ENCODE measurements around the gene ZP1.

DNA sequence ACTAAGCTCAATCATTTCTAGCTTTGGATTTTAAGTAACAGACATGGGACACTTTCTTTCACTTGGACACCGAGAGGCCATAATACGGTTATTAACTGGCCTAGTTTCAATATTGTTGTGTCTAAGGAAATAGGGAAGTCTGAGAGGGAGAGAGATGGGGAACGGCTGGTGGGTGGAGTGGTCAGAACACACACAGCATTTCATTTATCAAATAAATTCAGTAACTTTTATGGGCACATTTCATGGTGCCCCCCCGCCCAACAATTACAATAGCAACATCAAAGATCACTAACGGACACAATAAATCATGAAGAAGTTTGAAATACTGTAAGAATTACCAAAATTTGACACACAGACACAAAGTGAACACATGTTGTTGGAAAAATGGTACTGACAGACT is 28.3 kb downstream of the ZP1 start:
- TF ChIP-seq, protein P1, sequence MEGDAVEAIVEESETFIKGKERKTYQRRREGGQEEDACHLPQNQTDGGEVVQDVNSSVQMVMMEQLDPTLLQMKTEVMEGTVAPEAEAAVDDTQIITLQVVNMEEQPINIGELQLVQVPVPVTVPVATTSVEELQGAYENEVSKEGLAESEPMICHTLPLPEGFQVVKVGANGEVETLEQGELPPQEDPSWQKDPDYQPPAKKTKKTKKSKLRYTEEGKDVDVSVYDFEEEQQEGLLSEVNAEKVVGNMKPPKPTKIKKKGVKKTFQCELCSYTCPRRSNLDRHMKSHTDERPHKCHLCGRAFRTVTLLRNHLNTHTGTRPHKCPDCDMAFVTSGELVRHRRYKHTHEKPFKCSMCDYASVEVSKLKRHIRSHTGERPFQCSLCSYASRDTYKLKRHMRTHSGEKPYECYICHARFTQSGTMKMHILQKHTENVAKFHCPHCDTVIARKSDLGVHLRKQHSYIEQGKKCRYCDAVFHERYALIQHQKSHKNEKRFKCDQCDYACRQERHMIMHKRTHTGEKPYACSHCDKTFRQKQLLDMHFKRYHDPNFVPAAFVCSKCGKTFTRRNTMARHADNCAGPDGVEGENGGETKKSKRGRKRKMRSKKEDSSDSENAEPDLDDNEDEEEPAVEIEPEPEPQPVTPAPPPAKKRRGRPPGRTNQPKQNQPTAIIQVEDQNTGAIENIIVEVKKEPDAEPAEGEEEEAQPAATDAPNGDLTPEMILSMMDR (IDR thresholded peaks at IDR 0.05): no peak
- no peak for TF ChIP-seq POLR2A (IDR thresholded peaks at IDR 0.05)
- TF ChIP-seq EP300 (IDR thresholded peaks at IDR 0.05; ENCODE audit: low read depth): no peak
- TF ChIP-seq POLR2AphosphoS5 (IDR thresholded peaks at IDR 0.05): no peak
